ENCODE results near the gene NBAS. TPM values are rescaled to one million over a fixed set of nuclear protein-coding genes. Genes with fewer than 3 reads are reported as not detected.
A peak's percentile ranks its signal among the peaks of the same experiment; 100 is the strongest.

Gene NBAS
- total and polyA plus RNA-seq, 9 of the 15 experiments (the other 6 are each of a cell fraction or from before 2014, with no cell fraction given): 15.3 to 94.4 (median 69.9) TPM

DNA sequence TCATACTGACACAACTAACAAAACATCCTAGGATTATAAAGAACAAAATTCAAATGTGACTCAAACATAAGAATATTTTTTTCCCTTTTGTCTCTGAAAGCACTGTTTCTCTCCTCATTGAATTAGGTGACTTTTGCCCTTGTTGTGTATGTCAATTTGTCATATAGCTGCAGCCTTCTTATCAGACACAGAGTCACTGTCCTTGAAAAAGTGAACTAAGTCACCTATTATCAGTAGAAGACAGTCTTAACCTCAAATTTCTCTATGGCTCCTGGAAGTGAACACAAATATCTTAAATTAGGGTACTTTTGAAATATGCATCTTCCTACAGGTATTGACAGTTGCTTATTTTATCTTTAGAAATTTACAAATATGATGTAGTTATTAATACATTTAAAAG is 360.6 kb downstream of the NBAS start (continued):
- TF ChIP-seq BACH1 (tag; IDR thresholded peaks at IDR 0.05): no peak
- 0 out of 4 replicates have a peak, but pooled peaks of 1 of the 2 experiments have one; percentile 39 for TF ChIP-seq FOXK2 (conservative IDR thresholded peaks at IDR 0.05 in 1 of 2, IDR thresholded peaks at IDR 0.05 in 1 of 2; ENCODE audit: low read depth in 2 of 2)
- no peak for TF ChIP-seq GABPB2 (CRISPR knock-in tag; conservative IDR thresholded peaks at IDR 0.05)
- TF ChIP-seq TEAD2 (tag; IDR thresholded peaks at IDR 0.05): no peak
- TF ChIP-seq ILF3 (IDR thresholded peaks at IDR 0.05; ENCODE audit: borderline replicate concordance): no peak
- no peak for TF ChIP-seq BCL6 (CRISPR knock-in tag; IDR thresholded peaks at IDR 0.05)
- TF ChIP-seq NKRF (IDR thresholded peaks at IDR 0.05; ENCODE audit: borderline replicate concordance): no peak
- no peak for TF ChIP-seq TOE1 (IDR thresholded peaks at IDR 0.05; ENCODE audit: borderline replicate concordance)
- TF ChIP-seq TOE1 (CRISPR knock-in tag; IDR thresholded peaks at IDR 0.05; ENCODE audit: borderline replicate concordance, low read depth): no peak
- no peak for TF ChIP-seq ZC3H11A (IDR thresholded peaks at IDR 0.05; ENCODE audit: low read depth, low read length)
- no peak for TF ChIP-seq MED1 (CRISPR knock-in tag; IDR thresholded peaks at IDR 0.05; ENCODE audit: borderline replicate concordance)
- no peak for TF ChIP-seq ZNF253 (CRISPR knock-in tag; conservative IDR thresholded peaks at IDR 0.05)
- no peak for TF ChIP-seq ZNF79 (CRISPR knock-in tag; IDR thresholded peaks at IDR 0.05; ENCODE audit: low read depth)
- TF ChIP-seq EP400 (IDR thresholded peaks at IDR 0.05): no peak
- TF ChIP-seq BHLHE40 (IDR thresholded peaks at IDR 0.05; ENCODE audit: low read length): no peak
- no peak for TF ChIP-seq SNRNP70 (optimal IDR thresholded peaks at IDR 0.05; ENCODE audit: low read depth, low read length)
- TF ChIP-seq KAT8 (IDR thresholded peaks at IDR 0.05; ENCODE audit: low read depth): no peak
- TF ChIP-seq, protein P1, sequence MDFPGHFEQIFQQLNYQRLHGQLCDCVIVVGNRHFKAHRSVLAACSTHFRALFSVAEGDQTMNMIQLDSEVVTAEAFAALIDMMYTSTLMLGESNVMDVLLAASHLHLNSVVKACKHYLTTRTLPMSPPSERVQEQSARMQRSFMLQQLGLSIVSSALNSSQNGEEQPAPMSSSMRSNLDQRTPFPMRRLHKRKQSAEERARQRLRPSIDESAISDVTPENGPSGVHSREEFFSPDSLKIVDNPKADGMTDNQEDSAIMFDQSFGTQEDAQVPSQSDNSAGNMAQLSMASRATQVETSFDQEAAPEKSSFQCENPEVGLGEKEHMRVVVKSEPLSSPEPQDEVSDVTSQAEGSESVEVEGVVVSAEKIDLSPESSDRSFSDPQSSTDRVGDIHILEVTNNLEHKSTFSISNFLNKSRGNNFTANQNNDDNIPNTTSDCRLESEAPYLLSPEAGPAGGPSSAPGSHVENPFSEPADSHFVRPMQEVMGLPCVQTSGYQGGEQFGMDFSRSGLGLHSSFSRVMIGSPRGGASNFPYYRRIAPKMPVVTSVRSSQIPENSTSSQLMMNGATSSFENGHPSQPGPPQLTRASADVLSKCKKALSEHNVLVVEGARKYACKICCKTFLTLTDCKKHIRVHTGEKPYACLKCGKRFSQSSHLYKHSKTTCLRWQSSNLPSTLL (IDR thresholded peaks at IDR 0.05): no peak
- no peak for TF ChIP-seq ZNF644 (tag; IDR thresholded peaks at IDR 0.05; ENCODE audit: low read depth)
- peak; percentile 52; the same call in 1 of the 2 replicates for TF ChIP-seq SMARCA4 (IDR thresholded peaks at IDR 0.05)
- TF ChIP-seq MEIS2 (IDR thresholded peaks at IDR 0.05; ENCODE audit: partially characterized antibody): peak; percentile 62
- peak; percentile 70 for TF ChIP-seq DPF2 (IDR thresholded peaks at IDR 0.05)
- TF ChIP-seq FOXA1 (IDR thresholded peaks at IDR 0.05; ENCODE audit: borderline replicate concordance): no peak
- no peak for TF ChIP-seq ADNP (tag; IDR thresholded peaks at IDR 0.05)
- TF ChIP-seq PBX2 (CRISPR knock-in tag; IDR thresholded peaks at IDR 0.05; ENCODE audit: low read depth): no peak
- TF ChIP-seq PBX2 (tag; conservative IDR thresholded peaks at IDR 0.05; ENCODE audit: low read depth): no peak; the same call in 1 of the 2 replicates
- 0 out of 2 replicates have a peak, but pooled peaks have one; percentile 24 for TF ChIP-seq PML (IDR thresholded peaks at IDR 0.05; ENCODE audit: low read length)

Data from K562 (cell line).